ENCODE measurements around the gene OR6B2.
A peak's percentile ranks its signal among the peaks of the same experiment; 100 is the strongest.

Gene OR6B2

GRCh38 chr2:240041363-240041762 is 11.1 kb upstream of the OR6B2 start:
- DNase-seq (ENCODE audit: low spot score): no peak

- no peak for DNase-seq (ENCODE audit: low spot score)
Measured at GRCh38 chr2:240037358-240037757, 7.1 kb upstream of the OR6B2 start.

GRCh38 chr2:240033330-240033678 is 3.1 kb upstream of the OR6B2 start:
- no peak for DNase-seq (ENCODE audit: low spot score)

- DNase-seq (ENCODE audit: low spot score): no peak
Measured at GRCh38 chr2:240032406-240033329, 2.4 kb upstream of the OR6B2 start.

GRCh38 chr2:240024766-240025165 is 5.5 kb downstream of the OR6B2 start:
- DNase-seq (ENCODE audit: low spot score): no peak

- no peak for DNase-seq (ENCODE audit: low spot score)
Measured at GRCh38 chr2:240023792-240024191, 6.4 kb downstream of the OR6B2 start.

GRCh38 chr2:240021488-240022104 is 8.6 kb downstream of the OR6B2 start:
- peak; percentile 45 for DNase-seq (ENCODE audit: low spot score)

- DNase-seq (ENCODE audit: low spot score): no peak
Measured at GRCh38 chr2:240018071-240018750, 12.0 kb downstream of the OR6B2 start.

GRCh38 chr2:240014327-240014726 is 15.9 kb downstream of the OR6B2 start:
- DNase-seq (ENCODE audit: low spot score): no peak

GRCh38 chr2:240013343-240013742 is 16.9 kb downstream of the OR6B2 start:
- no peak for DNase-seq (ENCODE audit: low spot score)

GRCh38 chr2:240002983-240003382 is 27.2 kb downstream of the OR6B2 start:
- no peak for DNase-seq (ENCODE audit: low spot score)

GRCh38 chr2:240000671-240001070 is 29.6 kb downstream of the OR6B2 start:
- no peak for DNase-seq (ENCODE audit: low spot score)

GRCh38 chr2:239997686-239998409 is 32.4 kb downstream of the OR6B2 start:
- no peak for DNase-seq (ENCODE audit: low spot score)

GRCh38 chr2:239994086-239994485 is 36.1 kb downstream of the OR6B2 start:
- DNase-seq (ENCODE audit: low spot score): no peak

GRCh38 chr2:239993291-239993690 is 36.9 kb downstream of the OR6B2 start:
- DNase-seq (ENCODE audit: low spot score): no peak

- peak; percentile 91 for DNase-seq (ENCODE audit: low spot score)
Measured at GRCh38 chr2:239991689-239992314, 38.4 kb downstream of the OR6B2 start.

GRCh38 chr2:239990966-239991365 is 39.3 kb downstream of the OR6B2 start:
- no peak for DNase-seq (ENCODE audit: low spot score)

- no peak for DNase-seq (ENCODE audit: low spot score)
Measured at GRCh38 chr2:239985356-239985755, 44.9 kb downstream of the OR6B2 start.

- DNase-seq (ENCODE audit: low spot score): no peak
Measured at GRCh38 chr2:239984421-239985194, 45.6 kb downstream of the OR6B2 start.

GRCh38 chr2:239983004-239983778 is 47.0 kb downstream of the OR6B2 start:
- DNase-seq (ENCODE audit: low spot score): no peak

All from pons (tissue), 1 donor.